Endothelial cell of umbilical vein (primary cell): ENCODE data around the gene ETV6. TPM values are rescaled to one million over a fixed set of nuclear protein-coding genes. Genes with fewer than 3 reads are reported as not detected.
"Not testable (repeated sequence)": the region's sequence is repeated elsewhere in the genome, so short reads cannot be mapped to it uniquely, and the experiment has no call there.

Source experiments
- BruUV-seq: library from RNA; stranded (reverse); fragments of 400-500 nt; replicated peaks from 2 replicates; lab custom pipeline; 2021; lab: Mats Ljungman, UMichigan
- CTCF ChIA-PET: fragments of 300-600, 350-600 bp; sonication (Branson Sonifier 250); formaldehyde crosslinking; loops from one replicate; lab custom pipeline; 2021; ENCODE audit warnings: antibody characterized with exemption, inconsistent platforms; lab: Charles Lee
- POLR2A ChIA-PET: fragments of 300-600, 350-600 bp; sonication (Branson Sonifier 250); formaldehyde crosslinking; loops from one replicate; lab custom pipeline; 2021; ENCODE audit warnings: antibody characterized with exemption, inconsistent platforms; lab: Charles Lee
- DNase-seq: peaks from one replicate; pipeline ENCODE4 v3.0.0-alpha.2; 2011; ENCODE audit warnings: low read depth, low spot score
- FAIRE-seq: peaks from 2 replicates; lab custom pipeline; 2011; peaks lifted over from hg19 to GRCh38; lab: Jason Lieb, UNC
- H2AFZ ChIP-seq: 2 replicates; pipeline ENCODE4 v1.6.0; 2012; ENCODE audit warnings: low read depth, low read length, control low read depth, inconsistent platforms
- H3K27ac ChIP-seq: 2 replicates; pipeline ENCODE4 v1.5.1; 2011; ENCODE audit warnings: low read depth, mild to moderate bottlenecking, control low read depth, low read length, moderate library complexity; ENCODE audit not compliant: insufficient read depth
- H3K27me3 ChIP-seq, 2 experiments: 2 replicates each; pipeline versions ENCODE4 v1.6.0 to v1.6.1; 2011; ENCODE audit warnings: low read length in 2 of 2, mixed read lengths in 1 of 2; ENCODE audit not compliant: control insufficient read depth in 2 of 2, insufficient read depth in 2 of 2
- H3K36me3 ChIP-seq, 2 experiments: 2 replicates in 1 of 2; 3 replicates in 1 of 2; pipeline ENCODE4 v1.5.1; 2011; ENCODE audit warnings: low read length in 2 of 2, mild to moderate bottlenecking in 1 of 2, moderate library complexity in 1 of 2; ENCODE audit not compliant: control insufficient read depth in 2 of 2, insufficient read depth in 2 of 2; ENCODE audit errors: extremely low read depth in 1 of 2
- H3K4me1 ChIP-seq: 3 replicates; pipeline ENCODE4 v1.5.1; 2011; ENCODE audit warnings: mild to moderate bottlenecking, low read length; ENCODE audit not compliant: control insufficient read depth, insufficient read depth; ENCODE audit errors: extremely low read depth
- H3K4me2 ChIP-seq: 2 replicates; pipeline ENCODE4 v1.6.1; 2011; ENCODE audit warnings: low read length, control low read depth, mixed read lengths; ENCODE audit not compliant: insufficient read depth
- H3K4me3 ChIP-seq, 3 experiments: fragments of 200-600 bp in 1 of 3; sonication (generic), shearing (Covaris generic) in 1 of 3; replicated peaks in 1 of 3; 2 replicates each; pipeline ENCODE4 v1.5.1; 2011 to 2016; ENCODE audit warnings: control low read depth in 3 of 3, low read length in 3 of 3, mild to moderate bottlenecking in 2 of 3, inconsistent platforms in 1 of 3, low read depth in 1 of 3, moderate library complexity in 1 of 3; ENCODE audit not compliant: insufficient read depth in 1 of 3
- H3K79me2 ChIP-seq: 2 replicates; pipeline ENCODE4 v1.6.0; 2012; ENCODE audit warnings: low read length, inconsistent platforms; ENCODE audit not compliant: control insufficient read depth, insufficient read depth
- H3K9ac ChIP-seq: replicated peaks from 2 replicates; pipeline ENCODE3; 2011; ENCODE audit warnings: low read length, control low read depth; ENCODE audit not compliant: insufficient read depth; ENCODE audit errors: extremely low read depth
- H3K9me1 ChIP-seq: replicated peaks from 3 replicates; pipeline ENCODE4 v1.6.0; 2011; ENCODE audit warnings: mild to moderate bottlenecking, low read length; ENCODE audit not compliant: control insufficient read depth, insufficient read depth; ENCODE audit errors: extremely low read depth
- H3K9me3 ChIP-seq: replicated peaks from 2 replicates; pipeline ENCODE4 v1.5.1; 2012; ENCODE audit warnings: low read length, inconsistent platforms; ENCODE audit not compliant: control insufficient read depth, insufficient read depth
- H4K20me1 ChIP-seq: replicated peaks from 2 replicates; pipeline ENCODE3; 2011; ENCODE audit warnings: mild to moderate bottlenecking, low read length; ENCODE audit not compliant: control insufficient read depth, insufficient read depth; ENCODE audit errors: extremely low read depth
- FOS ChIP-seq: IDR thresholded peaks from 2 replicates; pipeline ENCODE4 v1.6.1; 2011; ENCODE audit warnings: mild to moderate bottlenecking, low read length, moderate library complexity, borderline replicate concordance; ENCODE audit not compliant: insufficient read depth
- GATA2 ChIP-seq: IDR thresholded peaks from 2 replicates; pipeline ENCODE4 v1.7.0; 2011; ENCODE audit warnings: low read depth, mild to moderate bottlenecking, moderate library complexity, mixed read lengths, low read length; ENCODE audit not compliant: insufficient read length, insufficient read depth
- JUN ChIP-seq: IDR thresholded peaks from 2 replicates; pipeline ENCODE4 v1.6.1; 2011; ENCODE audit warnings: borderline replicate concordance, low read depth; ENCODE audit not compliant: insufficient read length, insufficient read depth
- MYC ChIP-seq: IDR thresholded peaks from one replicate; pipeline ENCODE4 v1.6.1; 2011; ENCODE audit warnings: mild to moderate bottlenecking, low read depth, low read length
- POLR2A ChIP-seq: IDR thresholded peaks from 2 replicates; pipeline ENCODE4 v1.6.1; 2012; ENCODE audit warnings: low read depth, mild to moderate bottlenecking, control low read depth, low read length
- dilution Hi-C: fragments of 300-500 bp; cut with MboI; formaldehyde crosslinking; loops from one replicate; pipeline ENCODE4 v1.15.0; 2019; ENCODE audit warnings: low sequenced_read_pairs; ENCODE audit not compliant: extremely low pct_ligation_motif_present
- intact Hi-C: fragments of 100-400 bp; cut with micrococcal nuclease; formaldehyde crosslinking; loops from one replicate; pipeline ENCODE4 v1.10.0; 2022
- polyA plus RNA-seq, 4 experiments: library from polyadenylated mRNA; depleted of rRNA in 3 of 4; stranded (reverse) in 3 of 4; unstranded in 1 of 4; fragments of >200 nt; gene quantifications; 2 replicates each; pipeline versions ENCODE4 v1.2.1 to v1.2.3, GENCODE V29; 2011 to 2012; ENCODE audit warnings: missing spikeins in 1 of 4
- total RNA-seq: library from RNA; stranded (reverse); gene quantifications from 2 replicates; pipeline ENCODE4 v1.2.3, GENCODE V29; 2021
- TF ChIP-seq, protein P1 (sequence below): IDR thresholded peaks from 2 replicates; pipeline ENCODE4 v1.6.1; 2011; ENCODE audit not compliant: insufficient read depth, insufficient read length
- TF ChIP-seq, protein P2 (sequence below), 2 donors: IDR thresholded peaks; 1 replicate in 1 of 2; 2 replicates in 1 of 2; pipeline ENCODE4 v1.5.1; 2011; ENCODE audit warnings: low read length in 2 of 2, mild to moderate bottlenecking in 2 of 2, moderate library complexity in 2 of 2, control low read depth in 1 of 2, inconsistent platforms in 1 of 2, low read depth in 1 of 2; ENCODE audit not compliant: insufficient read depth in 1 of 2; ENCODE audit errors: extremely low read depth in 1 of 2

The ETV6 gene
- total and polyA plus RNA-seq, 2 donors (not counting 3 experiments of a cell fraction or from before 2014, with no cell fraction given), result 15.9 to 57.1 TPM

DNA sequence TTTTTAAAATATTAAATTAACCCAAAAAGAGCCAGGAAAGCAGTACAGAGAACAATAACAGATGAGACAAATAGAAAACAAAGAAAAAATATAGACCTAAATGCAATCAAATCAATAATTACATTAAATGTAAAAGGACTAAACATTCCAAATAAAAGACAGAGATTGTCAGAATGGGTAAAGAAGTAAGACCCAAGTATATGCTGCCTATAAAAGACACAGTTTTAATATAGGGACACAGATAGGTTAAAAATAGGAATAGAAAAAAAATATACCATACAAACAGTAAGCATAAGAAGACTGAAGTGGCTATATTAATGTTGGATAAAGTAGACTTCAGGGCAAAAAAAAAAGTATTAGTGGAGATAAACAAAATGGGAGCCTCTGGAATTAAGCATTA is 258.2 kb downstream of the ETV6 start:
- Histone ChIP-seq H3K36me3 (no peaks in the 10 kb centered on the region), H3K79me2 (no peaks in the 10 kb centered on the region), H3K27me3 (peaks cover 2 to 14% of the 10 kb centered on the region in 2 experiments), H3K4me1 (no peaks in the 10 kb centered on the region), H3K9ac (no peak overlapping the region), H4K20me1 (no peaks in the 10 kb centered on the region), H3K4me3 (no peak overlapping the region), H3K27ac (no peak overlapping the region), H2AFZ (no peak overlapping the region), H3K9me1 (no peaks in the 10 kb centered on the region), H3K9me3 (no peaks in the 10 kb centered on the region), H3K4me2 (no peak overlapping the region)
- ChIA-PET POLR2A (no interaction called here), CTCF (interaction anchor here (1.0 kb wide), 1 partner anchor 15 kb away, joined by 3 read pairs; no protein-coding TSS in a partner anchor)
- no TSS peak for BruUV-seq
- dilution Hi-C loops (no loop called here), intact Hi-C loops (no loop called here)
- TF ChIP-seq, protein P1, sequence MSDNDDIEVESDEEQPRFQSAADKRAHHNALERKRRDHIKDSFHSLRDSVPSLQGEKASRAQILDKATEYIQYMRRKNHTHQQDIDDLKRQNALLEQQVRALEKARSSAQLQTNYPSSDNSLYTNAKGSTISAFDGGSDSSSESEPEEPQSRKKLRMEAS, result no peak
- TF ChIP-seq FOS (no peak), JUN (no peak), POLR2A (no peak), MYC (no peak), GATA2 (no peak)
- TF ChIP-seq, protein P2, sequence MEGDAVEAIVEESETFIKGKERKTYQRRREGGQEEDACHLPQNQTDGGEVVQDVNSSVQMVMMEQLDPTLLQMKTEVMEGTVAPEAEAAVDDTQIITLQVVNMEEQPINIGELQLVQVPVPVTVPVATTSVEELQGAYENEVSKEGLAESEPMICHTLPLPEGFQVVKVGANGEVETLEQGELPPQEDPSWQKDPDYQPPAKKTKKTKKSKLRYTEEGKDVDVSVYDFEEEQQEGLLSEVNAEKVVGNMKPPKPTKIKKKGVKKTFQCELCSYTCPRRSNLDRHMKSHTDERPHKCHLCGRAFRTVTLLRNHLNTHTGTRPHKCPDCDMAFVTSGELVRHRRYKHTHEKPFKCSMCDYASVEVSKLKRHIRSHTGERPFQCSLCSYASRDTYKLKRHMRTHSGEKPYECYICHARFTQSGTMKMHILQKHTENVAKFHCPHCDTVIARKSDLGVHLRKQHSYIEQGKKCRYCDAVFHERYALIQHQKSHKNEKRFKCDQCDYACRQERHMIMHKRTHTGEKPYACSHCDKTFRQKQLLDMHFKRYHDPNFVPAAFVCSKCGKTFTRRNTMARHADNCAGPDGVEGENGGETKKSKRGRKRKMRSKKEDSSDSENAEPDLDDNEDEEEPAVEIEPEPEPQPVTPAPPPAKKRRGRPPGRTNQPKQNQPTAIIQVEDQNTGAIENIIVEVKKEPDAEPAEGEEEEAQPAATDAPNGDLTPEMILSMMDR (IDR thresholded peaks at IDR 0.05; ENCODE audit: extremely low read depth in 1 of 2, insufficient read depth in 1 of 2, low read depth in 1 of 2, low read length in 2 of 2), result no peak
- FAIRE-seq (no peak), DNase-seq (no peak)

DNA sequence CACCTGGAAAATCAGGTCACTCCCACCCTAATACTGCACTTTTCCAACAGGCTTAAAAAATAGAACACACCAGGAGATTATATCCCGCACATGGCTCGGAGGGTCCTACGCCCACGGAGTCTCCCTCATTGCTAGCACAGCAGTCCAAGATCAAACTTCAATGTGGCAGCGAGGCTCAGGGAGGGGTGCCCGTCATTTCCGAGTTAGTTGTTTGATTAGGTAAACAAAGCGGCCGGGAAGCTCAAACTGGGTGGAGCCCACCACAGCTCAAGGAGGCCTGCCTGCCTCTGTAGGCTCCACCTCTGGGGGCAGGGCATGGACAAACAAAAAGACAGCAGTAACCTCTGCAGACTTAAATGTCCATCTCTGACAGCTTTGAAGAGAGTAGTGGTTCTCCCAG is 259.9 kb downstream of the ETV6 start:
- H3K4me1 ChIP-seq, H2AFZ ChIP-seq, H3K36me3 ChIP-seq, intact Hi-C loops, POLR2A ChIA-PET, H4K20me1 ChIP-seq, FAIRE-seq, DNase-seq, BruUV-seq, H3K9me1 ChIP-seq, H3K9me3 ChIP-seq, H3K79me2 ChIP-seq, H3K4me3 ChIP-seq, H3K27ac ChIP-seq, H3K4me2 ChIP-seq, H3K9ac ChIP-seq, dilution Hi-C loops: not testable (repeated sequence)
- H3K27me3 ChIP-seq, result peaks cover 2 to 14% of the 10 kb centered on the region in 2 experiments
- CTCF ChIA-PET, result interaction anchor here (1.1 kb wide), 1 partner anchor 13 kb away, joined by 3 read pairs; no protein-coding TSS in a partner anchor
